Measurements from ENCODE around the gene LRBA. TPM values are rescaled to one million over a fixed set of nuclear protein-coding genes. Genes with fewer than 3 reads are reported as not detected.

Gene LRBA
- total and polyA plus RNA-seq, 12 donors: 6.2 to 31.2 (median 23.9) TPM

DNA sequence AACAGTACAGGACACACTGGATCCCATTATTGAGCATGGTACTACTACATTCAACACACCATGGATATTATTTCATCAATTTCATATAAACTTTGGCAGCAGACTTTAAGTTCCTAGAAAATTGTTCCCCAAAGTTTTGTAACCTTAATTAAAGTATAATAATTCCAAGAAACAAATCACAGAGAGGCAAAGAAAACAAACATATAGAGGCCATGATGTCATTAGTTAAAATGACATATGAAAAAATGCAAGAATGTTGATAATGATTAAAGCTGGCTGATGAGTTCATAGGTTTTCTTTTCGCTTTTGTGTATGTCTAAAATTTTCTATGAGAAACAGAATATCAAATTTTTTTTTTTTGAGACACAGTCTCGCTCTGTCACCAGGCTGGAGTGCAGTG, 26.8 kb downstream of the LRBA start:
- no peak for ATAC-seq
- Histone ChIP-seq H3K9me3 (no peaks in the 10 kb centered on the region), H3K27me3 (no peaks in the 10 kb centered on the region), H3K4me3 (no peak overlapping the region), H3K27ac (no peak overlapping the region), H3K4me1 (no peaks in the 10 kb centered on the region), H3K36me3 (no peaks in the 10 kb centered on the region)
- TF ChIP-seq, protein P1, sequence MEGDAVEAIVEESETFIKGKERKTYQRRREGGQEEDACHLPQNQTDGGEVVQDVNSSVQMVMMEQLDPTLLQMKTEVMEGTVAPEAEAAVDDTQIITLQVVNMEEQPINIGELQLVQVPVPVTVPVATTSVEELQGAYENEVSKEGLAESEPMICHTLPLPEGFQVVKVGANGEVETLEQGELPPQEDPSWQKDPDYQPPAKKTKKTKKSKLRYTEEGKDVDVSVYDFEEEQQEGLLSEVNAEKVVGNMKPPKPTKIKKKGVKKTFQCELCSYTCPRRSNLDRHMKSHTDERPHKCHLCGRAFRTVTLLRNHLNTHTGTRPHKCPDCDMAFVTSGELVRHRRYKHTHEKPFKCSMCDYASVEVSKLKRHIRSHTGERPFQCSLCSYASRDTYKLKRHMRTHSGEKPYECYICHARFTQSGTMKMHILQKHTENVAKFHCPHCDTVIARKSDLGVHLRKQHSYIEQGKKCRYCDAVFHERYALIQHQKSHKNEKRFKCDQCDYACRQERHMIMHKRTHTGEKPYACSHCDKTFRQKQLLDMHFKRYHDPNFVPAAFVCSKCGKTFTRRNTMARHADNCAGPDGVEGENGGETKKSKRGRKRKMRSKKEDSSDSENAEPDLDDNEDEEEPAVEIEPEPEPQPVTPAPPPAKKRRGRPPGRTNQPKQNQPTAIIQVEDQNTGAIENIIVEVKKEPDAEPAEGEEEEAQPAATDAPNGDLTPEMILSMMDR (IDR thresholded peaks at IDR 0.05): no peak
- no peak for DNase-seq
- intact Hi-C loops (cut with DNase I): no loop called here
- 92 to 96% methylated on average over 2 of the region's 2 CpGs for WGBS, 2 donors

DNA sequence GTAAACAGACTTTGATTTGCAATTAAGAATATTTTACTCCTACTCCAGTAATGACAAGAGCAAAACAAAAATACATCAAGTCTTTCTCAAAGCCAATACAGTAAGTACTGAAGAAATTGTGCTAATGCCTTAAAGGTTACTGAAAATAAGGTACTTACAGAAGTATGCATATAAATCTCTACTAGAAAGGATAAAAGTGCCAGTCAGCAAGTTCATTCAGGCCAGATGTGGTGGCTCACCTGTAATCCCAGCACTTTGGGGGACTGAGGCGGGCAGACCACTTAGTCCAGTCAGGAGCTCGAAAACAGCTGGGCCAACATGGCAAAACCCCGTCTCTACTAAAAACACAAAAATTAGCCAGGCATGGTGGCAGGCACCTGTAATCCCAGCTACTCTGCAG, 27.9 kb downstream of the LRBA start:
- peaks cover 0 to 6% (median 0%) of the 10 kb centered on the region in 9 donors for H3K4me1 ChIP-seq
- H3K36me3 ChIP-seq: no peaks in the 10 kb centered on the region
- no peaks in the 10 kb centered on the region for H3K9me3 ChIP-seq
- DNase-seq: no peak
- no peak overlapping the region for H3K4me3 ChIP-seq
- TF ChIP-seq, protein P1 (IDR thresholded peaks at IDR 0.05): no peak
- H3K27me3 ChIP-seq: no peaks in the 10 kb centered on the region
- no peak overlapping the region for H3K27ac ChIP-seq
- no peak for ATAC-seq
- WGBS, 2 donors: 99% methylated on average over 3 of the region's 3 CpGs
- intact Hi-C loops (cut with DNase I): no loop called here

DNA sequence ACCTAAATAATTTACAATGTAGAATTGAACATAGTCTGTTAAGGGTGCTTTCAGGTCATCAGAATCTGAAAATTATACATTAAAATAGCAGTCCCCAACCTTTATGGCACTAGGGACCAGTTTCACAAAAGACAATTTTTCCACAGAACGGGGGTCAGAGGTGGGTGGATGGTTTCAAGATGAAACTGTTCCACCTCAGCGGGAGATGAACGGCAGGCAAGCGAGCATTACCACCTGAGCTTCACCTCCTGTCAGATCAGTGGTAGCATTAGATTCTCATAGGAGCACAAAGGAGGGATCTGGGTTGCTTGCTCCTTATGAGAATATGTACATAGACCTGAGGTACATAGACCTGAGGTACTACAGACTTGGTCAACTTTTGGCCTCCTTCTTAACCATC, 29.0 kb downstream of the LRBA start:
- intact Hi-C loops (cut with DNase I): no loop called here
- DNase-seq (no peak), ATAC-seq (no peak)
- H3K27ac ChIP-seq: no peak overlapping the region
- no peaks in the 10 kb centered on the region for H3K9me3 ChIP-seq
- TF ChIP-seq, protein P1 (IDR thresholded peaks at IDR 0.05): no peak
- WGBS, 2 donors: 96 to 97% methylated on average over 4 of the region's 4 CpGs
- H3K36me3 ChIP-seq: no peaks in the 10 kb centered on the region
- H3K4me1 ChIP-seq: peaks cover 0 to 7% (median 0%) of the 10 kb centered on the region in 9 donors
- H3K27me3 ChIP-seq: no peaks in the 10 kb centered on the region
- H3K4me3 ChIP-seq: no peak overlapping the region

DNA sequence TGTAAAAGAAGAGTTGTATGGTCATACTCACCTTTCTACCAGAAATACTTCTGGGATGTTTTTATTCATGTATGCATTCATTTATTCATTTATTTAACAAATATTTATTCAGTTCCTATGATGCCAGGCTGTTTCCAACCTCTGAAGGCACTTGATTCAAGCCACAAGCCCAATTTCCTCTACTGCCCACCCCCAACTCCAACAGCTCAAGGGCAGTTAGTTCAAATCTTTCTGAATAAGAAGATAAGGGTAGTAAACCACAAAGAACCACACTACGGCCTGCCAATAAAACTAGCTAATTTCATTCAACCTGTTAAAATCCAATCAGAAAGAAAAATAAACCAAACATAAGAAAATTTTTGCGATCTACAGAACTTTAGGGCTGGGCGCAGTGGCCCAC, 31.2 kb downstream of the LRBA start:
- Histone ChIP-seq H3K9me3 (peaks cover 0 to 4% (median 0%) of the 10 kb centered on the region in 11 donors), H3K27me3 (no peaks in the 10 kb centered on the region), H3K36me3 (no peaks in the 10 kb centered on the region), H3K4me3 (no peak overlapping the region), H3K27ac (no peak overlapping the region), H3K4me1 (peaks cover 0 to 7% (median 0%) of the 10 kb centered on the region in 9 donors)
- 93 to 96% methylated on average over 3 of the region's 3 CpGs for WGBS, 2 donors
- TF ChIP-seq, protein P1 (IDR thresholded peaks at IDR 0.05): no peak
- DNase-seq (no peak), ATAC-seq (no peak)
- intact Hi-C loops (cut with DNase I): no loop called here
